Neural progenitor cell (in vitro differentiated cells): ENCODE data around the gene DHH.

Source experiments
- CTCF ChIP-seq: fragments of 200-600 bp; sonication (generic); IDR thresholded peaks from 2 replicates; pipeline ENCODE4 v1.5.1; 2017; ENCODE audit warnings: antibody characterized with exemption, mild to moderate bottlenecking
- EZH2 ChIP-seq: fragments of 200-600 bp; sonication (generic); IDR thresholded peaks from 2 replicates; pipeline ENCODE4 v1.6.1; 2017; ENCODE audit warnings: antibody characterized with exemption, mild to moderate bottlenecking, moderate library complexity
- EZH2phosphoT487 ChIP-seq: fragments of 200-600 bp; sonication (generic); IDR thresholded peaks from 2 replicates; pipeline ENCODE4 v1.6.1; 2017; ENCODE audit warnings: antibody characterized with exemption

- TF ChIP-seq CTCF (no peak), EZH2 (no peak), EZH2phosphoT487 (no peak)
These were observed 54.2 kb downstream of the DHH start for GRCh38 chr12:49040364-49040855.
